GM12864 (cell line): ENCODE results near the gene INTS14.

ENCODE experiments used
- DNase-seq: peaks from one replicate; pipeline ENCODE4 v3.0.0-alpha.2; 2011; ENCODE audit warnings: low read depth
- H3K4me3 ChIP-seq: 2 replicates; pipeline ENCODE4 v1.5.1; 2011; ENCODE audit warnings: mild to moderate bottlenecking, low read depth, low read length, control low read depth
- TF ChIP-seq, protein P1 (sequence below): IDR thresholded peaks from 2 replicates; pipeline ENCODE4 v1.5.1; 2011; ENCODE audit warnings: low read depth, mild to moderate bottlenecking, moderate library complexity, low read length, control low read depth, inconsistent platforms; ENCODE audit errors: missing control alignments

INTS14 gene

GRCh38 chr15:65642594-65642993, 31.7 kb upstream of the INTS14 start:
- no peak for DNase-seq
- TF ChIP-seq, protein P1, sequence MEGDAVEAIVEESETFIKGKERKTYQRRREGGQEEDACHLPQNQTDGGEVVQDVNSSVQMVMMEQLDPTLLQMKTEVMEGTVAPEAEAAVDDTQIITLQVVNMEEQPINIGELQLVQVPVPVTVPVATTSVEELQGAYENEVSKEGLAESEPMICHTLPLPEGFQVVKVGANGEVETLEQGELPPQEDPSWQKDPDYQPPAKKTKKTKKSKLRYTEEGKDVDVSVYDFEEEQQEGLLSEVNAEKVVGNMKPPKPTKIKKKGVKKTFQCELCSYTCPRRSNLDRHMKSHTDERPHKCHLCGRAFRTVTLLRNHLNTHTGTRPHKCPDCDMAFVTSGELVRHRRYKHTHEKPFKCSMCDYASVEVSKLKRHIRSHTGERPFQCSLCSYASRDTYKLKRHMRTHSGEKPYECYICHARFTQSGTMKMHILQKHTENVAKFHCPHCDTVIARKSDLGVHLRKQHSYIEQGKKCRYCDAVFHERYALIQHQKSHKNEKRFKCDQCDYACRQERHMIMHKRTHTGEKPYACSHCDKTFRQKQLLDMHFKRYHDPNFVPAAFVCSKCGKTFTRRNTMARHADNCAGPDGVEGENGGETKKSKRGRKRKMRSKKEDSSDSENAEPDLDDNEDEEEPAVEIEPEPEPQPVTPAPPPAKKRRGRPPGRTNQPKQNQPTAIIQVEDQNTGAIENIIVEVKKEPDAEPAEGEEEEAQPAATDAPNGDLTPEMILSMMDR, result no peak
- no peak overlapping the region for H3K4me3 ChIP-seq

DNA sequence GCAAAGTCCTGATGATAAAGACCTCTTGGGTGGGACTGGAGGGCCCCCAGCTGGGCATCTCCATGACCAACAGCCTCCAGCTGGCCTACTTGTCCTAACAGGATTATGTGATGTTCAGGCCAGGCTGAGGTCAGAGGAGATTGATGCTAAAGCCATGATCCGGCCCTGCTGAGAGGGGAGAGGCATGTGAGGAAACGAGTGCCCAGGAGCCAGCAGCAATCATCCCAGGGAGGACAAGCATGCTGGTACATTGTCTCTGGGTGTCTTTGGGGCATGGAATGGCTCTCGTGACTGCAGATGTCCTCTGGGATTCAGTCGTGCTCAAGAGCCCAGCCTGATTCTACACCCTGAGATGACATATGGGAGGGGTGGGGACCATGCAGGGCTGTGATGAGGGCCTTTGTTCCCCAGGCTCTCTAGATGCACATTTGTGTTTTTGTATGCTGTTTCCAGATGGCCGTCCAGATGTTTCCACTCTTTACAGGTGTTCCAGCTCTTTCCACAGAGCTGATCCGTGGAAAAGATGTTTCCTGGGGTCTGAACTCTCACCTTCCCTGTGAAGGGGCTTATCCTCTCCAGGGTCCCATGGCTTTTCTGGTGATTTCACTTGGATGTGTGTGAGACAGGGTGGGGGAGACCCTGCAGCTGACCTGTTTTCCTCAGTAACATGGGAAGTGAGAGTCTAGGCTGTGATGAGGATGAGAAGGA, 31.0 kb upstream of the INTS14 start:
- no peak for DNase-seq
- H3K4me3 ChIP-seq, result no peak overlapping the region
- TF ChIP-seq, protein P1, result no peak

- DNase-seq, result no peak
- no peak overlapping the region for H3K4me3 ChIP-seq
- TF ChIP-seq, protein P1, result no peak
Measured at GRCh38 chr15:65639509-65639908, 28.6 kb upstream of the INTS14 start.

DNA sequence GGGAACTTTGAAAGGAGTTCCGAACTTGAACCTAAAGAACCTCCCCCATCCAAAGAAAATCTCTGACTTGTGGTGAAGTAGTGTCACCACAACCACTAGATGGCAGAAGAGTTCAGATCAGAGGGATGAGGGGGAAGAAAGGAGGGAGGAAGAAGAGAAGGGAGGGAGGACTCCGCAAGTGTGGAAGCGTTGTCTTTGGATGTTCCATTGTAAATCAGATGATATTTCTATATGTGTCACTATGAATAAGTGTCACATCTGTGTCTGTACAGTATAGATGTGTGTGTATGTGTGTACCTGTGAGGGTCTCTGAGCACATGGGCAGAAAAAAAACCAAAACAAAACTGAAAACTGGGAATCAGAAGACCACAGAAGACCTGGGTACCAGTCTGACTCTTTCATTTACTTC, 27.8 kb upstream of the INTS14 start:
- TF ChIP-seq, protein P1, result peak; percentile 76
- no peak overlapping the region for H3K4me3 ChIP-seq
- peak; percentile 41 for DNase-seq

- DNase-seq, result no peak
- TF ChIP-seq, protein P1, result no peak
- H3K4me3 ChIP-seq, result no peak overlapping the region
Measured at GRCh38 chr15:65638109-65638508, 27.2 kb upstream of the INTS14 start.

DNA sequence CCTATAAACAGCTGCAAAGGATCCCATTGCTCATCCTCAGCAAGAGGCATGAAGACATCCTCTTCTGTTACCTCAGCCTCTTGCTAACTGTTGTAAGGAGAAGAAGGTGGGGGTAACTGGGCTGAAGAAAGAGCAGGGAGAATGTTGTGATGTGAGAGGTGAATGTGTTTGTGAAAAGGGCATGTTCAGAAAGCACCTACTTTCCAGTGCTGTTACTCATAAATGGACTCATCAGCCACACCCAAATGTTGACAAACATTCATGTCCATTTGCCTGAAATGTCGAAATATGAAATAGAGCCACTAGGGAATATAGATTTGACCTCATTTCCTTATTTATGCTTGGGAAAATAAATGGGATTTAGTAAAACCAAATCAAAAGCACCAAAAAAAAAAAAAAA, 23.4 kb upstream of the INTS14 start:
- no peak overlapping the region for H3K4me3 ChIP-seq
- TF ChIP-seq, protein P1, result no peak
- DNase-seq, result no peak

GRCh38 chr15:65633752-65634151, 22.8 kb upstream of the INTS14 start:
- no peak for DNase-seq

More at GRCh38 chr15:65633752-65634151, 22.8 kb upstream of the INTS14 start:
- TF ChIP-seq, protein P1, result no peak
- no peak overlapping the region for H3K4me3 ChIP-seq
